Raji (cell line): ENCODE data around the gene NRCAM.

ENCODE experiments used
- POLR2A ChIP-seq: IDR thresholded peaks from 2 replicates; pipeline ENCODE4 v1.6.1; 2011; ENCODE audit warnings: low read depth, low read length, control low read depth; ENCODE audit not compliant: insufficient read depth

Gene NRCAM

GRCh38 chr7:108130261-108130660, 326.0 kb downstream of the NRCAM start, which contains the start of gene LAMB4:
Gene LAMB4 (minus strand): TSS chr7:108130361. CDS start chr7:108123164, 7,197 bp downstream.
- TF ChIP-seq POLR2A = no peak

GRCh38 chr7:108129018-108129965, 326.9 kb downstream of the NRCAM start:
- no peak for TF ChIP-seq POLR2A

- TF ChIP-seq POLR2A = no peak
Measured at GRCh38 chr7:108128514-108128913, 327.7 kb downstream of the NRCAM start.

- no peak for TF ChIP-seq POLR2A
Measured at GRCh38 chr7:108127461-108127860, 328.8 kb downstream of the NRCAM start.

GRCh38 chr7:108124820-108125219, 331.4 kb downstream of the NRCAM start:
- TF ChIP-seq POLR2A = no peak

- no peak for TF ChIP-seq POLR2A
Measured at GRCh38 chr7:108122181-108122580, 334.1 kb downstream of the NRCAM start.

GRCh38 chr7:108120933-108121332, 335.3 kb downstream of the NRCAM start:
- no peak for TF ChIP-seq POLR2A

GRCh38 chr7:108120196-108120595, 336.0 kb downstream of the NRCAM start:
- TF ChIP-seq POLR2A = no peak

- TF ChIP-seq POLR2A = no peak
Measured at GRCh38 chr7:108118959-108119358, 337.3 kb downstream of the NRCAM start.

GRCh38 chr7:108114117-108114841, 342.0 kb downstream of the NRCAM start:
- TF ChIP-seq POLR2A = no peak

- no peak for TF ChIP-seq POLR2A
Measured at GRCh38 chr7:108112683-108113082, 343.6 kb downstream of the NRCAM start.

- TF ChIP-seq POLR2A = no peak
Measured at GRCh38 chr7:108109221-108109908, 346.9 kb downstream of the NRCAM start.

- no peak for TF ChIP-seq POLR2A
Measured at GRCh38 chr7:108108131-108108530, 348.1 kb downstream of the NRCAM start.

- no peak for TF ChIP-seq POLR2A
Measured at GRCh38 chr7:108104324-108104723, 351.9 kb downstream of the NRCAM start.

- no peak for TF ChIP-seq POLR2A
Measured at GRCh38 chr7:108103558-108104298, 352.5 kb downstream of the NRCAM start.
